HepG2 (cell line): ENCODE measurements around the gene TPRN. TPM values are rescaled to one million over a fixed set of nuclear protein-coding genes. Genes with fewer than 3 reads are reported as not detected.

Experiments
- ARNT2 ChIP-seq: sonication (generic); formaldehyde crosslinking; IDR thresholded peaks from 2 replicates; pipeline ENCODE4 v1.8.0; 2022; ENCODE audit warnings: mild to moderate bottlenecking, low read depth, missing genetic modification reagents, moderate library complexity
- ATF5 ChIP-seq: sonication (generic); formaldehyde crosslinking; IDR thresholded peaks from 2 replicates; pipeline ENCODE4 v1.4.0; 2020; ENCODE audit warnings: mild to moderate bottlenecking, low read depth, missing genetic modification reagents
- DRAP1 ChIP-seq: IDR thresholded peaks from 2 replicates; pipeline ENCODE4 v1.6.1; 2016; ENCODE audit warnings: missing genetic modification reagents, missing compliant biosample characterization
- ETV5 ChIP-seq: IDR thresholded peaks from 2 replicates; pipeline ENCODE4 v1.6.1; 2018; ENCODE audit warnings: missing biosample characterization, missing genetic modification reagents, inconsistent platforms, borderline replicate concordance
- FOXK2 ChIP-seq: fragments of 450-650 bp; IDR thresholded peaks from 2 replicates; pipeline ENCODE4 v1.6.1; 2016
- HNRNPK ChIP-seq: fragments of 200-400 bp; formaldehyde crosslinking; IDR thresholded peaks from 2 replicates; pipeline ENCODE4 v1.6.1; 2018; ENCODE audit warnings: low read length, low read depth, moderate library complexity, mild to moderate bottlenecking; ENCODE audit not compliant: poor library complexity, severe bottlenecking
- MAX ChIP-seq: IDR thresholded peaks from 2 replicates; pipeline ENCODE4 v1.6.1; 2012; ENCODE audit warnings: inconsistent platforms
- NAIF1 ChIP-seq: sonication (generic); formaldehyde crosslinking; IDR thresholded peaks from 2 replicates; pipeline ENCODE4 v1.5.0; 2020; ENCODE audit warnings: mild to moderate bottlenecking, missing genetic modification reagents, borderline replicate concordance
- NFE2L2 ChIP-seq: fragments of 150-350 bp; IDR thresholded peaks from 2 replicates; pipeline ENCODE4 v1.6.1; 2014; ENCODE audit warnings: low read length
- NR2F1 ChIP-seq, 2 experiments: fragments of 450-650 bp in 1 of 2; formaldehyde crosslinking in 1 of 2; IDR thresholded peaks; 2 replicates each; pipeline versions ENCODE4 v1.5.0 to v1.6.1; 2016 to 2020; ENCODE audit warnings: mild to moderate bottlenecking in 1 of 2, missing compliant biosample characterization in 1 of 2, missing genetic modification reagents in 1 of 2, moderate library complexity in 1 of 2
- PITX1 ChIP-seq: sonication (generic); formaldehyde crosslinking; IDR thresholded peaks from 2 replicates; pipeline ENCODE4 v1.5.1; 2020; ENCODE audit warnings: mild to moderate bottlenecking, missing genetic modification reagents
- PRDM10 ChIP-seq: sonication (generic); formaldehyde crosslinking; IDR thresholded peaks from 2 replicates; pipeline ENCODE4 v1.4.0; 2020; ENCODE audit warnings: low read depth, missing genetic modification reagents
- SNAPC2 ChIP-seq: sonication (generic); formaldehyde crosslinking; IDR thresholded peaks from 2 replicates; pipeline ENCODE4 v1.8.1; 2022; ENCODE audit warnings: mild to moderate bottlenecking, missing genetic modification reagents
- ZNF224 ChIP-seq: sonication (generic); formaldehyde crosslinking; IDR thresholded peaks from 2 replicates; pipeline ENCODE4 v1.5.0; 2020; ENCODE audit warnings: mild to moderate bottlenecking, missing genetic modification reagents
- ZNF318 ChIP-seq: sonication (generic); formaldehyde crosslinking; IDR thresholded peaks from 2 replicates; pipeline ENCODE4 v1.4.0; 2020; ENCODE audit warnings: mild to moderate bottlenecking, missing genetic modification reagents
- ZNF598 ChIP-seq: sonication (generic); formaldehyde crosslinking; IDR thresholded peaks from 2 replicates; pipeline ENCODE4 v1.5.1; 2020; ENCODE audit warnings: mild to moderate bottlenecking, missing genetic modification reagents, borderline replicate concordance
- polyA plus RNA-seq, 8 experiments: library from polyadenylated mRNA; depleted of rRNA in 3 of 8; stranded (reverse) in 7 of 8; unstranded in 1 of 8; fragments of >200 nt; fragmentation: Illumina TruSeq in 4 of 8; extraction: Trizol in 4 of 8; gene quantifications; 2 replicates each; pipeline versions ENCODE4 v1.2.1 to v1.2.3, GENCODE V29; 2011 to 2016; ENCODE audit warnings: low read depth in 4 of 8, missing spikeins in 1 of 8, mixed read lengths in 1 of 8; ENCODE audit not compliant: insufficient read depth in 1 of 8
- total RNA-seq, 5 experiments: library from RNA; depleted of rRNA; stranded (reverse); fragments of >200 nt; fragmentation: Illumina TruSeq; extraction: Trizol; gene quantifications; 2 replicates each; pipeline ENCODE4 v1.2.3, GENCODE V29; 2016; ENCODE audit warnings: low read depth in 1 of 5

Gene TPRN
- total and polyA plus RNA-seq, 2 of the 13 experiments (the other 11 are each of a cell fraction or from before 2014, with no cell fraction given) = 10.1 to 19.2 TPM

GRCh38 chr9:137234758-137235423, 34.4 kb upstream of the TPRN start (continued):
- TF ChIP-seq ZNF318 (CRISPR knock-in tag) = no peak
- TF ChIP-seq NAIF1 (CRISPR knock-in tag) = no peak
- no peak for TF ChIP-seq DRAP1 (CRISPR knock-in tag)
- TF ChIP-seq NFE2L2 = no peak
- TF ChIP-seq FOXK2 = no peak
- TF ChIP-seq ETV5 = no peak
- no peak for TF ChIP-seq ARNT2
- TF ChIP-seq SNAPC2 = no peak
- TF ChIP-seq ZNF598 (CRISPR knock-in tag) = no peak
- no peak for TF ChIP-seq ZNF224 (CRISPR knock-in tag)
- no peak for TF ChIP-seq PRDM10 (CRISPR knock-in tag)
- no peak for TF ChIP-seq PITX1 (CRISPR knock-in tag)
- no peak for TF ChIP-seq NR2F1 (CRISPR knock-in tag; IDR thresholded peaks at IDR 0.05)
- TF ChIP-seq MAX = no peak
- no peak for TF ChIP-seq ATF5
- TF ChIP-seq HNRNPK = no peak
